ENCODE measurements around the gene BICD2. TPM values are rescaled to one million over a fixed set of nuclear protein-coding genes. Genes with fewer than 3 reads are reported as not detected.

The BICD2 gene
- polyA plus RNA-seq, 3 donors = 13.8 to 29.4 (median 25.6) TPM

DNA sequence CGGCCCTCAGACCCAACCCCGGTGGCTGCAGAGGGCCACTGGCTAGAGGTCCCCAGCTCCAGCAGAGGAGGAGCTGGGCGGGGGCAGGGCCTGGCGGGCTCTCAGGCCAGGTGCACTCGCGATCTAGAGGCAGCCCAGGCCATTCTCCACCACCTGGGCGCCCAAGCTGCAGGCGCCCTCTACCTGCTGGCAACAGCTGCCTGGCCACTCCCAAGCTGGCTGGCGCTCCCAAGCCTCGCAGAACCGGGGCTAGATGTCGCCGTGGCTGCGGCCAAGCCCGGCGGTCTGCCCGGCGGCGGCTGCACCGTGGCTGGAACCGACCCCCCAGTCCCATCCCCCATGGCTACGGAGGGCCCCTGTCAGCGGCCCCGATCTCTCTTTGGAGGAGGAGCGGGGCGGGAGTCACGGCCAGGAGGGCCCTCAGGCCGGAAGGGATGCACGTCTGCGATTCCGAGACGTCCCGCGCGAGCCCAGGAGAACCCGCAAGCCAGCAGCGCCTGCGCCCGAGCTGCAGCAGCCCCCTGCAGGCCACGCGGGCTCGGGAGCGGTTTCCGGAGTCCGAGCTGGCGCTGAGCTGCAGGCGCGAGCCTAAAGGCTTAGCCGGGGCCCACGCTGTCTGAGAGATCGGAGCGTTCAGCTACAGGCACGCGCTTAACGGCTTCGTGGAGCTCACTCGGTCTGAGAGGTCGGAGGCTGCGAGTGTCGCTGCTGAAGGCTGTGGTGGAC is 44.3 kb upstream of the BICD2 start:
- H3K36me3 ChIP-seq (replicated peaks in 1 of 2; ENCODE audit: control insufficient read depth in 1 of 2, insufficient read depth in 2 of 2, low read length in 2 of 2) = no peaks in the 10 kb centered on the region
- Mint-ChIP-seq H3K4me3 (peak overlapping the region; percentile 69 to 93), H3K36me3 (peaks cover 0 to 2% of the 10 kb centered on the region in 2 donors), H3K9me3 (peaks cover 0 to 12% (median 6%) of the 10 kb centered on the region in 7 donors), H3K4me1 (peaks cover 16% of the 10 kb centered on the region), H3K27me3 (ENCODE audit: low read depth in 3 of 3) (peaks cover 68 to 73% (median 70%) of the 10 kb centered on the region in 3 donors), H3K27ac (no peak overlapping the region)
- intact Hi-C loops (cut with micrococcal nuclease) = no loop called here
- H2AFZ ChIP-seq (ENCODE audit: insufficient read depth, low read depth, low read length, poor library complexity, severe bottlenecking) = peak overlapping the region; percentile 53
- no peaks in the 10 kb centered on the region for H4K20me1 ChIP-seq (ENCODE audit: insufficient read depth, low read length)
- H3K27me3 ChIP-seq (ENCODE audit: control insufficient read depth in 2 of 2, insufficient read depth in 2 of 2, low read length in 2 of 2) = peaks cover 76 to 95% of the 10 kb centered on the region in 2 donors
- H3K27ac ChIP-seq (ENCODE audit: low read depth in 1 of 2, low read length in 2 of 2) = no peak overlapping the region
- peaks cover 16 to 23% of the 10 kb centered on the region in 2 donors for H3K4me1 ChIP-seq (ENCODE audit: control insufficient read depth in 1 of 2, insufficient read depth in 2 of 2, low read length in 2 of 2)
- no peak overlapping the region for H3K9ac ChIP-seq (ENCODE audit: insufficient read depth, low read length, poor library complexity, severe bottlenecking)
- under 1% methylated on average over 60 of the region's 60 CpGs for WGBS (ENCODE audit: insufficient coverage)
- TF ChIP-seq, protein P1, sequence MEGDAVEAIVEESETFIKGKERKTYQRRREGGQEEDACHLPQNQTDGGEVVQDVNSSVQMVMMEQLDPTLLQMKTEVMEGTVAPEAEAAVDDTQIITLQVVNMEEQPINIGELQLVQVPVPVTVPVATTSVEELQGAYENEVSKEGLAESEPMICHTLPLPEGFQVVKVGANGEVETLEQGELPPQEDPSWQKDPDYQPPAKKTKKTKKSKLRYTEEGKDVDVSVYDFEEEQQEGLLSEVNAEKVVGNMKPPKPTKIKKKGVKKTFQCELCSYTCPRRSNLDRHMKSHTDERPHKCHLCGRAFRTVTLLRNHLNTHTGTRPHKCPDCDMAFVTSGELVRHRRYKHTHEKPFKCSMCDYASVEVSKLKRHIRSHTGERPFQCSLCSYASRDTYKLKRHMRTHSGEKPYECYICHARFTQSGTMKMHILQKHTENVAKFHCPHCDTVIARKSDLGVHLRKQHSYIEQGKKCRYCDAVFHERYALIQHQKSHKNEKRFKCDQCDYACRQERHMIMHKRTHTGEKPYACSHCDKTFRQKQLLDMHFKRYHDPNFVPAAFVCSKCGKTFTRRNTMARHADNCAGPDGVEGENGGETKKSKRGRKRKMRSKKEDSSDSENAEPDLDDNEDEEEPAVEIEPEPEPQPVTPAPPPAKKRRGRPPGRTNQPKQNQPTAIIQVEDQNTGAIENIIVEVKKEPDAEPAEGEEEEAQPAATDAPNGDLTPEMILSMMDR (IDR thresholded peaks at IDR 0.05) = no peak
- peaks cover 0 to 26% of the 10 kb centered on the region in 2 donors for H3K9me3 ChIP-seq (replicated peaks in 1 of 2; ENCODE audit: control insufficient read depth in 1 of 2, insufficient read depth in 1 of 2, low read length in 2 of 2)
- H3K4me2 ChIP-seq (replicated peaks; ENCODE audit: extremely low read depth, low read length, poor library complexity, severe bottlenecking) = peak overlapping the region; percentile 58
- peak overlapping the region in 1 of 3 experiments; percentile 42 for H3K4me3 ChIP-seq (replicated peaks in 1 of 3; ENCODE audit: low read depth in 2 of 3, low read length in 3 of 3)
- no peaks in the 10 kb centered on the region for H3K79me2 ChIP-seq (ENCODE audit: insufficient read depth, low read length)
- peak; percentile 46 to 64 (median 55) for DNase-seq

DNA sequence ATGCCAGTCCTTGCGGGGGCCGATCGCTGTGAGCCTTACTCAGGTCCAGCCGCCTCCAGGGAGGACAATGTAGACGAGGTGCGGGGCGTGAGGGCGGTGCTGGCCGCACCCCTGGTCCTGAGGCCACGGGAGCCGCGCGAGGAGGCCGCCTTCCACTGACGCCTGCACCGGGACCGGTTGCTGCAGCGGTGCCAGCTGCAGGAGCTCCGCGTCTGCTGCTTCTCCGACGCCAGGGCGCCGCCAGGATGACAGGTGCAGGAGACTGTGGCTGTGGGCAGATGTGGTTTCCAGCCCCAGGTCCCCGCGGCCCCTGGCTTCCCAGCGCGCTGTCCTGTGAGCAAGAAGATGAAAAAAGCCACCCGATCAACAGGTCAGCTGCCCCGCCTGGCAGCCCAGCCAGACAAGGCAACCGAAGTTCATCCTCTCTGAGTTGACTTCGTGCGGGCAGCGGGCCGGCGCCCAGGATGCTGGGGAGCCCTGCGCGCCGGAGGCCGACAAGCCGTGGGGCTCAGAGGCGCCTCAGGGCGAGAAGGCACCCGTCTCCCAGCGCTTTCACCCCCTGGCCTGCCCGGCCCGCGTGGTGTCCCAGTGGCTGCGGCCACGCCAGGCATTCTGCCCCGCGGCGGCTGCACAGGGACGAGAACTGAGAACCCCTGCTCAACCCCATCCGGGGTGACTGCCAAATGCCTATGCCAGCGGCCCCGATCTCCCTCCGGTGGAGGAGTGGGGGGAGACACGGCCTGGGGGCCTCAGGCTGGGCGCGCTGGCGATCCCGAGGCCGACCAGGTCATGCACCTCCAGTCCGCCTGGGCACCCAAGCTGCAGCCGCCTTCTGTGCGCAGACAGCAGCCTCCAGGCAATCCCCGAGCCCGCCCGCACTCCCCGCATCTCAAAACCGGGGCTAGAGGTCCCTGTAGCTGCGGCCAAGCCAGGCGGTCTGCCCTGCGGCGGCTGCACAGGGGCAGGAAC is 43.4 kb upstream of the BICD2 start:
- H3K27me3 Mint-ChIP-seq (ENCODE audit: low read depth in 3 of 3) = peaks cover 62 to 65% (median 63%) of the 10 kb centered on the region in 3 donors
- Histone ChIP-seq H3K27ac (ENCODE audit: low read depth in 1 of 2, low read length in 2 of 2) (no peak overlapping the region), H2AFZ (ENCODE audit: insufficient read depth, low read depth, low read length, poor library complexity, severe bottlenecking) (no peak overlapping the region)

More for the DNA sequence above, 43.4 kb upstream of the BICD2 start:
- Histone ChIP-seq H3K9ac (ENCODE audit: insufficient read depth, low read length, poor library complexity, severe bottlenecking) (no peak overlapping the region), H3K27me3 (ENCODE audit: control insufficient read depth in 2 of 2, insufficient read depth in 2 of 2, low read length in 2 of 2) (peaks cover 68 to 91% of the 10 kb centered on the region in 2 donors), H3K79me2 (ENCODE audit: insufficient read depth, low read length) (no peaks in the 10 kb centered on the region), H3K4me1 (ENCODE audit: control insufficient read depth in 1 of 2, insufficient read depth in 2 of 2, low read length in 2 of 2) (peaks cover 16 to 23% of the 10 kb centered on the region in 2 donors), H3K9me3 (replicated peaks in 1 of 2; ENCODE audit: control insufficient read depth in 1 of 2, insufficient read depth in 1 of 2, low read length in 2 of 2) (peaks cover 0 to 26% of the 10 kb centered on the region in 2 donors), H3K4me2 (replicated peaks; ENCODE audit: extremely low read depth, low read length, poor library complexity, severe bottlenecking) (peak overlapping the region; percentile 58), H4K20me1 (ENCODE audit: insufficient read depth, low read length) (no peaks in the 10 kb centered on the region), H3K36me3 (replicated peaks in 1 of 2; ENCODE audit: control insufficient read depth in 1 of 2, insufficient read depth in 2 of 2, low read length in 2 of 2) (no peaks in the 10 kb centered on the region), H3K4me3 (replicated peaks in 1 of 3; ENCODE audit: low read depth in 2 of 3, low read length in 3 of 3) (peak overlapping the region in 1 of 3 experiments; percentile 42)
- H3K4me1 Mint-ChIP-seq = peaks cover 16% of the 10 kb centered on the region
- TF ChIP-seq, protein P1 (IDR thresholded peaks at IDR 0.05) = no peak
- WGBS (ENCODE audit: insufficient coverage) = 5% methylated on average over 71 of the region's 76 CpGs
- H3K27ac Mint-ChIP-seq = no peak overlapping the region
- no peak for DNase-seq
- peak overlapping the region; percentile 32 to 68 for H3K4me3 Mint-ChIP-seq
- H3K36me3 Mint-ChIP-seq = peaks cover 0 to 2% of the 10 kb centered on the region in 2 donors
- intact Hi-C loops (cut with micrococcal nuclease) = no loop called here
- H3K9me3 Mint-ChIP-seq = peaks cover 0 to 12% (median 6%) of the 10 kb centered on the region in 7 donors
